Measurements from ENCODE around the gene CST5.
"Not testable (repeated sequence)": the region's sequence is repeated elsewhere in the genome, so short reads cannot be mapped to it uniquely, and the experiment has no call there.

CST5 gene

DNA sequence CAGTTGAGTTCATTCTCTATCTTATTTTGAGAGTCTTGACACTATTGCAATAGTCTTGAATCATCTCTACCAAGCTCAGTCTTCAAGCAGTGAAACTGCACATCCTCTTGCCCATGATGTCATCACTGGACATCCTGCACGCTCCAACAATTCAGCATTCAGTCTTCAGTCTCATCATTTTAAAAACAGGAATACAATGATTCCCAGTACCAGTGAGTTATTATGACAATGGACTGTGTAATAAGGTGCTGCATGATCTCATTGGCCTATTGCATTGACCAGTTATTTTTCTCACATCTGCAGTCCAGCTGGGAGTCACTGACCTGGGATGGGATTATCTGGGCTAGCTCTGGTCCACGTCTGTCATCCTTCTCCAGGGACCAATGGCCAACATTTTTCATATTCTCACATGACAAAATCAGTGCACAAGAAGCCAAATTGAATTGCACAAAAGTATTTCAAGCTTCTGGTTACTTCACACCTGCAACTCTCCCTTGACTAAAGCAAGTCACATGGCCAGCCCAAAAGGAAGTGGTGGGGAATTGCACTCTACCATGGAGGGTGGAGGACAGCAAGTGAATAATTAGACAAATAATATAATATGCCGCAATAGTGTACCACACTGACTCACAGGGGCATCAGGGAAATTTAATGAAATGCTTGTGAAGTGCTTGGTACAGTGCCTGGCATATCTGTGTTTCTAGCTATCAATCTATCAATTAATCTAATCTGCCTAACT is 46.6 kb downstream of the CST5 start:
- DNase-seq, result no peak

DNA sequence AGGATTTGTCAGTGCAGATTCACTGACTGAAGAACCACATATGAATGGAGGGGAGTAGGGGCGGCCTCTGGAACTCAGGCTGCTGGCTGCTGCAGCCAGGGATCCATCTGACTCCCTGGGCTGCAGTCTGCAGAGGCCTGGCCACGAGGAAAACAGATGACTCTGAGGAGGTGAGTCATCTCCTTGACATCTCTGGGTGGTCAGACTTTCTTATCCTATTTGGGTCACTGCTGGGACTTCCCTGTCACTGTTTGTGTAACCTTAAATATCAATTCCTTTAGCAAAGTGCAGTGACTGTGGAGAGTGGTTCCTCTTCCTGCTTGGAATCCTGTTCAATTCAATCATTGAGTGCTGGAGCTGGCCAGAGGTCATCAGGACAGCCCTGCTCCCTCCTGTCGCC is 47.6 kb downstream of the CST5 start:
- not testable (repeated sequence) for DNase-seq

DNA sequence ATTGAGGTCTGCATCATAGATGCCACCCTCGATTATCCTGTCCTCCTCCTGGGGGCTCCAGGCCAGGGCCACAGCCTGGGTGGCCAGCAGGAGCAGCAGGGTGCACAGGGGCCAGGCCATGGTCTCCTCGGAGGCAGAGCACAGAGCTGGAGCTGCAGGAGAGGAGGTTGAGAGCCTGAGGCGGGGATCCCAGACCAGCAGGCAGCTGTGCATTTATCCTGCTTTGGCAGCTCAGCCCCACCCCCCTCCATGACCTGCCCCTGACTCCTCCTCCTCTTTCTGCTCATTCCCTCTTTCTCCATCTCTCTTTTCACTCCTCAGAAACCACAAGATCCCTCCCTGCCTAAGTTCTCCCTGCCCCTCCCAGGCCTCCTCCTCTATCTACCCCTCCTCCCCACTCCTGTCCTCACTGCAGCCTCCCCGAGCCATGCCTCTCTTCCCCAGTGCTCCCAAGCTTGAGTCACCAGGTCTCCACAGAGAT is 53.0 kb downstream of the CST5 start, which contains the start of gene CST2:
TSS of gene CST2 (minus strand) at position 189 of the 481 bp plus-strand sequence. CDS start at position 120, 69 bp downstream.
- DNase-seq, result no peak
